Astrocyte of the spinal cord (primary cell): ENCODE data around the gene RNF183.

ENCODE experiments used
- DNase-seq: peaks from one replicate; pipeline ENCODE4 v3.0.0; 2011; ENCODE audit warnings: low read depth, low spot score
- H3K4me3 ChIP-seq: 2 replicates; pipeline ENCODE4 v1.5.1; 2011; ENCODE audit warnings: low read depth, mild to moderate bottlenecking, low read length, moderate library complexity
- in situ Hi-C: cut with HindIII; loops from 2 replicates; pipeline ENCODE4 v1.10.0; 2017; ENCODE audit warnings: low sequenced_read_pairs
- TF ChIP-seq, protein P1 (sequence below): IDR thresholded peaks from 2 replicates; pipeline ENCODE4 v1.5.1; 2012; ENCODE audit warnings: low read depth, mild to moderate bottlenecking, low read length, inconsistent platforms

The RNF183 gene

DNA sequence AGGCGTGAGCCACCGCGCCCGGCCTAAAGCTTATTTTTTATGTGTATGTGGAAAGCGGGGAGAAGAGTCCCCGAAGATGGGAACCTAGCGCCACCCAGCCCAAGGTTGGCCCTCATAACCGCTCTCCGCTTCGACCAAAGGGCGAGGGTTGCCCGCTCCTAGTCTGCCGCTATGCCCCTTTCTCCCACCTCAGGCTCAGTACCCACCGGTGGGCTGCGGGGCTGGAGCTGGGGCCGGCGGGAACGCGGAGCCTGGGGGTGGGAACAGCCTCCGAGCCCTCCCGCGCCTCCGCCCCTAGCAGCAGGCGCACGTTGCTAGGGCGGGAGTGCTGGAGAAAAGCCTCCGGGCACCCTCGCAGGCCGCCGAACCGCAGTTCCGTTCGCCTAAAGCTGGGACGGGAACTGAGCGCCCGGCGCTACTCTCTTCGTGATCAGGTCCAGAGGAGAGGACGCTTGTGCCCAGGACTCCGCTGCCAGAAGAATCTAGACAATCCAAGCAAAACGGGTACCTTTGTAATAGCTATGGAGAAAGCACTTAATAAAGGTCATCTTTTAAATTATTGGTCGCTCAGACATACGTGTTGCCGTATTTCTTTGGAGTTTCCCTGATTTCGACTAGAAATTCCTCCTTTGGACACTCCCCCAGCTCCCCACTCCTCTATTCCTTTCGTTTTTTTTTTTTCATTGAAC lies 37.0 kb upstream of the RNF183 start, which contains the start of gene WDR31:
TSS of gene WDR31 (minus strand) at position 265 of the 689 bp plus-strand sequence. CDS start 8,253 bp downstream, outside the sequence.
- DNase-seq, result peak; percentile 93
- TF ChIP-seq, protein P1, sequence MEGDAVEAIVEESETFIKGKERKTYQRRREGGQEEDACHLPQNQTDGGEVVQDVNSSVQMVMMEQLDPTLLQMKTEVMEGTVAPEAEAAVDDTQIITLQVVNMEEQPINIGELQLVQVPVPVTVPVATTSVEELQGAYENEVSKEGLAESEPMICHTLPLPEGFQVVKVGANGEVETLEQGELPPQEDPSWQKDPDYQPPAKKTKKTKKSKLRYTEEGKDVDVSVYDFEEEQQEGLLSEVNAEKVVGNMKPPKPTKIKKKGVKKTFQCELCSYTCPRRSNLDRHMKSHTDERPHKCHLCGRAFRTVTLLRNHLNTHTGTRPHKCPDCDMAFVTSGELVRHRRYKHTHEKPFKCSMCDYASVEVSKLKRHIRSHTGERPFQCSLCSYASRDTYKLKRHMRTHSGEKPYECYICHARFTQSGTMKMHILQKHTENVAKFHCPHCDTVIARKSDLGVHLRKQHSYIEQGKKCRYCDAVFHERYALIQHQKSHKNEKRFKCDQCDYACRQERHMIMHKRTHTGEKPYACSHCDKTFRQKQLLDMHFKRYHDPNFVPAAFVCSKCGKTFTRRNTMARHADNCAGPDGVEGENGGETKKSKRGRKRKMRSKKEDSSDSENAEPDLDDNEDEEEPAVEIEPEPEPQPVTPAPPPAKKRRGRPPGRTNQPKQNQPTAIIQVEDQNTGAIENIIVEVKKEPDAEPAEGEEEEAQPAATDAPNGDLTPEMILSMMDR, result no peak
- in situ Hi-C loops, result no loop called here
- peak within 1 kb of the TSS; percentile 74 for H3K4me3 ChIP-seq

DNA sequence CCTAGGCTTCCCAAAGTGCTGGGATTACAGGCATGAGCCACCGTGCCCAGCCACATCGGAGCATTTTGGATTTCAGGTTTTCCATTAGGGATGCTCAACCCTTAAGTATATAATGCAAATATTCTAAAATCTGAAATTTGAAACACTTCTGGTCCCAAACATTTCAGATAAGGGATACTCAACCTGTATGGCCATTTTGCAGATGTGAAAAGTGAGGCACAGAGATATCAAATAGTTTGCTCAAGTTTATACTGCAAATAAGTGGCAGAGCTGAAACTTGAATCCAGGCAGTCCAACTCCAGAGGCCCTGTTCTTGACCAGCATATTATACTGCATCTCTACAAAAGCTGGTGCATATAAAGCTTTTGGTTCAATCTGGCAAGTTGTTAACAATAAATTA lies 34.5 kb upstream of the RNF183 start:
- no peak for DNase-seq
- H3K4me3 ChIP-seq, result no peak overlapping the region
- in situ Hi-C loops, result no loop called here
- TF ChIP-seq, protein P1, result no peak

DNA sequence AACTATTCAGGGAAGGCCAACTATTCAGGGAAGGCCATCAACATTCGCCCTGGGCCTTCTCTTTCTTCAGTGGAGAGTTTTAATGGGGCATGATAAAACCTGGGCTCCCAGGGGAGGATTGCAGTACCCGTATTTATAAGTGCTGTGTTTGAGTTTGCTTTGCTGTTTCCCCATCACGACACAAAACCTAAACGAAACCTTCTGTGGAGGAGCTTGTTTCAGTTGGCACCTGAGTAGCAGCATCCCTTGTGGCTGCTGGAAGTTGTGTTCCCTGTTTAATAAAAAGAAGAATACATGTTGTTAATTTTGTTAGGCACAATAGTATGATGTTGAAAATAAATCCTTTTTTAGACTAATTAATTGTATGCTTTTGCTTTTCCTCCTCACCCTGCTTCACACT lies 28.6 kb upstream of the RNF183 start:
- H3K4me3 ChIP-seq, result no peak overlapping the region
- DNase-seq, result no peak
- TF ChIP-seq, protein P1, result no peak
- in situ Hi-C loops, result no loop called here

DNA sequence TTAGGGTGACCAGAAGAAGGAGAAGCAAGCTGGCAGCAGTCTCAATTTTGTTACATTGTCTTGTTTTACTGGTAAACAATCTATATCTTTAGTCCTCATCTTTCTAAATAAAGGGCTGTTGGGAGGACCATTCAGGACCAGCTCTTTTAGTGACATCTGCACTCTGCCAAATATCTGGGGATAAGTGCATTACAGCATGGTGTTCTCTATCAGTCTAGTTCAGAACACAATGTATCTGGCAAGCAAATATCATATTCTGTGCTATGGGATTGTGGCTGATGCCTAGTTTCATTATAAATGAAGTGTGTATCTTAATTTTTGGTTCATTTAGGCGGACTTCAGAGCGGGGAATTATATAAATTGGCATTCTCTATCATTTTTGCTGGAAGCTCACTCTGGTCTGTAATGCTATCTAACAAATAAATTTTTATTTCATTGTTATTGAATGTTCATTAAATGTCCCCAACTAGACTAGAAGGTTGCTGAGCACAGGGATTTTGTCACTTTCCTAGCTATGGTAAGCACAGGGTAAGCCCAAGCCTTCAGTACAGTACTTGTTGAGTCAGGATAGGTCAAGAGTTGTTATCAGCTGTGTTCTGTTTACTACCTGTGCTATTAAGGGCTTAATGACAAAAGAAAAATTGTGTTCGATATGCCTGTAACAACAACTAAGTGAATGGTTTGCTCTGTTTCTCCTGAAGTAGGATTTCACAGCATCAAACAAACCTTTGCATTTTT lies 25.0 kb upstream of the RNF183 start:
- TF ChIP-seq, protein P1, result no peak
- in situ Hi-C loops, result no loop called here
- no peak for DNase-seq
- no peak overlapping the region for H3K4me3 ChIP-seq

DNA sequence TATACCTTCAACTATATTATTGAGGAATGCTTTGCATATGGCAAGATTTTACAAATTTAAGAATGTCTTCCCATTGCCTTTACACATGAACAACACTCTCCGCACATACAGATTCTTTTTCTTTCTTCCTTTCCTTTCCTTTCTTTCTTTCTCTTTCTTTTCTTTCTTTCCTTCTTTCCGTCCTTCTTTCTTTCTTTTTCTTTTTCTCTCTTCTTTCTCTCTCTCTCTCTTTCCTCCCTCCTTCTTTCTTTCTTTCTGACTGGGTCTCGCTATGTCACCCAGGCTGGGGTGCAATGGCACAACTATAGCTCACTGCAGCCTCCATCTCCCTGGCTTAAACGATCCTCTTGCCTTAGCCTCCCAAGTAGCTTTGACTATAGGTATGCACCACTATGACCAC lies 23.1 kb upstream of the RNF183 start:
- in situ Hi-C loops, result no loop called here
- H3K4me3 ChIP-seq, result no peak overlapping the region
- no peak for DNase-seq
- TF ChIP-seq, protein P1, result no peak

DNA sequence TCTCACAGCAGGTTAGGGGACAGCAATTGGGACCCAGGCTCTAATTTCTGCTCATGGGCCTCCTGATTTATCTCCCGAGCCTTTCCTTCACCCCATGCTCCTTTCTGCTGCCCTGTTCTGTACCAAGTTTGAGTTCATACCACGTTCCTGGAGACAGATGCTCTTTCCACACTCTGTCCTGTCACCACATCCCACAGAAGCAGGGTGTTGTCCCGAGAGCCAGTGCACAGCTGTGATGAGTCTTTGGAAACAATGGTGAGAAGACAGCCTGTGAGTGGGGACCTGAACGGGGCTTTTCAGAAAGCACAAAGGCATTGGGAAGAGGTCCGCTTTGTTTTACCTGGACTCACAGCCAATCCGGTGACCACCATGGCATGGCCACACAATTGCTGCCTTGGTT lies 19.5 kb upstream of the RNF183 start:
- TF ChIP-seq, protein P1, result no peak
- no peak overlapping the region for H3K4me3 ChIP-seq
- in situ Hi-C loops, result no loop called here
- DNase-seq, result no peak
